ENCODE data around the gene DNAJB8. TPM values are rescaled to one million over a fixed set of nuclear protein-coding genes. Genes with fewer than 3 reads are reported as not detected.

The DNAJB8 gene
- total RNA-seq, 1 donor from 2014 or later: not detected

GRCh38 chr3:128486681-128487537, 20.2 kb upstream of the DNAJB8 start:
- DNase-seq: no peak
- no peak for TF ChIP-seq CTCF (IDR thresholded peaks at IDR 0.05; ENCODE audit: partially characterized antibody, unreplicated experiment)
- peak overlapping the region; percentile 22 for H3K27ac Mint-ChIP-seq (ENCODE audit: unreplicated experiment)
- H3K27me3 Mint-ChIP-seq (ENCODE audit: unreplicated experiment): peaks cover 22% of the 10 kb centered on the region
- H3K36me3 Mint-ChIP-seq (ENCODE audit: unreplicated experiment): no peaks in the 10 kb centered on the region
- H3K9me3 Mint-ChIP-seq (ENCODE audit: unreplicated experiment): peaks cover 14% of the 10 kb centered on the region
- H3K4me1 Mint-ChIP-seq (ENCODE audit: low read depth, unreplicated experiment): peaks cover 25% of the 10 kb centered on the region
- peak overlapping the region; percentile 87 for H3K4me3 Mint-ChIP-seq (ENCODE audit: unreplicated experiment)

GRCh38 chr3:128486205-128486628, 19.5 kb upstream of the DNAJB8 start:
- H3K27me3 Mint-ChIP-seq (ENCODE audit: unreplicated experiment): peaks cover 19% of the 10 kb centered on the region
- peak overlapping the region; percentile 75 for H3K4me3 Mint-ChIP-seq (ENCODE audit: unreplicated experiment)
- H3K27ac Mint-ChIP-seq (ENCODE audit: unreplicated experiment): no peak overlapping the region
- no peaks in the 10 kb centered on the region for H3K36me3 Mint-ChIP-seq (ENCODE audit: unreplicated experiment)
- peaks cover 15% of the 10 kb centered on the region for H3K9me3 Mint-ChIP-seq (ENCODE audit: unreplicated experiment)
- no peak for TF ChIP-seq CTCF (IDR thresholded peaks at IDR 0.05; ENCODE audit: partially characterized antibody, unreplicated experiment)
- DNase-seq: no peak
- H3K4me1 Mint-ChIP-seq (ENCODE audit: low read depth, unreplicated experiment): peaks cover 27% of the 10 kb centered on the region

- TF ChIP-seq CTCF (IDR thresholded peaks at IDR 0.05; ENCODE audit: partially characterized antibody, unreplicated experiment): no peak
- Mint-ChIP-seq H3K4me3 (ENCODE audit: unreplicated experiment) (no peak overlapping the region), H3K36me3 (ENCODE audit: unreplicated experiment) (no peaks in the 10 kb centered on the region), H3K27ac (ENCODE audit: unreplicated experiment) (no peak overlapping the region), H3K9me3 (ENCODE audit: unreplicated experiment) (peaks cover 15% of the 10 kb centered on the region), H3K4me1 (ENCODE audit: low read depth, unreplicated experiment) (peaks cover 31% of the 10 kb centered on the region), H3K27me3 (ENCODE audit: unreplicated experiment) (peaks cover 19% of the 10 kb centered on the region)
- DNase-seq: no peak
Observed at GRCh38 chr3:128485282-128486204, 18.9 kb upstream of the DNAJB8 start.

GRCh38 chr3:128484404-128485281, 18.0 kb upstream of the DNAJB8 start:
- peaks cover 19% of the 10 kb centered on the region for H3K27me3 Mint-ChIP-seq (ENCODE audit: unreplicated experiment)
- no peak for TF ChIP-seq CTCF (IDR thresholded peaks at IDR 0.05; ENCODE audit: partially characterized antibody, unreplicated experiment)
- no peak overlapping the region for H3K27ac Mint-ChIP-seq (ENCODE audit: unreplicated experiment)
- peak; percentile 10 for DNase-seq
- H3K4me1 Mint-ChIP-seq (ENCODE audit: low read depth, unreplicated experiment): peaks cover 34% of the 10 kb centered on the region
- peaks cover 17% of the 10 kb centered on the region for H3K9me3 Mint-ChIP-seq (ENCODE audit: unreplicated experiment)
- H3K4me3 Mint-ChIP-seq (ENCODE audit: unreplicated experiment): peak overlapping the region; percentile 21
- no peaks in the 10 kb centered on the region for H3K36me3 Mint-ChIP-seq (ENCODE audit: unreplicated experiment)
